Ammon's horn (tissue), 1 donor: ENCODE results near the gene SPEM2.
"Not testable (repeated sequence)": the region's sequence is repeated elsewhere in the genome, so short reads cannot be mapped to it uniquely, and the experiment has no call there.

Experiments used
- DNase-seq: peaks from one replicate; pipeline ENCODE4 v3.0.0-alpha.2; 2016; ENCODE audit warnings: low spot score

The SPEM2 gene

DNA sequence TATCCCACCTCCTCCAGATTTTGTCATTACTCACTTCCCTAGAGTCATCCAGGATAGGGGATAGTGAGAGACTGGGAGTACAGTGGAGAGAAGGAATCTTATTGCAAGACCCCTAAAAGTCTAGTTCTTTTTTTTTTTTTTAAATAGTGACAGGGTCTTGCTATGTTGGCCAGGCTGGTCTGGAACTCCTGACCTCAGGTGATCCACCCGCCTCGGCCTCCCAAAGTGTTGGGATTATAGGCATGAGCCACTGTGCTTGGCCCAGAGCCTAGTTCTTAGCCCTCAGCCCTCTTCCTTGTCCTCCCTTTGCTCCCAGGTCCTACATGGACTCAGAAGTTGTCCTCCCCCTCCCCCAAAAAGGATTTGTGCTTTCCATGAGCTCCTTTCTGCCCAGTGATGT, 16.7 kb downstream of the SPEM2 start:
- no peak for DNase-seq

- no peak for DNase-seq
These were observed 18.4 kb downstream of the SPEM2 start for GRCh38 chr17:7443499-7444485.

DNA sequence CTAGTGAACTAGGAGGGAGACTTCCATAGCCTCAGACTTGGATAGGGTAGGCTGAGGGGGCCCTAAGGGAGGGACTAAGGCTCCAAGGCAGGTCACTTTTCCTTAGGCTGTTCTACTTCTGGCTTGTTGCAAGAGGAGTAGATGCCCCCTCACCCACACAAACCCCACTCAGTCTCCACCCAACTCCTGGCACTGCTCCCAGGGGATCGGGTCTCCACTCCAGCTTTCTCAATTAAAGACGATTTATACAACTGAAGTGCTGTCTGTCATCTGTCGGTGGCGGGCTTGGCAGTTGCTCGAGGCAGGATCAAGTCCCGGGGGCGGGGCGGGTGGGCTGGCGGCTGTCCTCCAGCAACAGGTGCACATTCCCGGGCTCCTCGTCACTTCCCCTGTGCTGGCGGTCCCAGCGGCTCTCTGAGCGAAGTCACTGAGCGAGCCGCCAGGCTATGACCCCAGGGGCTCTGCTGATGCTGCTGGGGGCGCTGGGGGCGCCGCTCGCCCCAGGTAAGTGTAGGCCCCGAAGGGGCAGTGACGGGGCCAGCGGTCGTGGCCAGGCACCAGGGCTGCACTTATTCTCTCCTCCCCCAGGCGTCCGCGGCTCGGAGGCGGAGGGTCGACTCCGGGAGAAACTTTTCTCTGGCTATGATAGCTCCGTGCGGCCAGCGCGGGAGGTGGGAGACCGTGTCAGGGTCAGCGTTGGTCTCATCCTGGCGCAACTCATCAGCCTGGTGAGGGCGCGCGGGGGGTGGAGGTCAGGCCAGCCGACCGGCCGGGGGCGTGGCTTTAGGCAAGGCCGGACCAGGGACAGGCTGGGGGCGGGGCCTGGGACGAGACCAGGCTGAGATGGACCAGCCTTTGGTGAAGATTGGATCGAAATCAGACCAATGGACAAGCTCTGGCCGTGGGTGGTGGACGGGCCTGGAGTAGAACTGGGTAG, 19.5 kb downstream of the SPEM2 start, which contains the start of gene CHRNB1:
CHRNB1 (plus strand) TSS at position 380 of the 937 bp plus-strand sequence; CDS start at position 447, 67 bp downstream.
- peak; percentile 87 for DNase-seq

DNA sequence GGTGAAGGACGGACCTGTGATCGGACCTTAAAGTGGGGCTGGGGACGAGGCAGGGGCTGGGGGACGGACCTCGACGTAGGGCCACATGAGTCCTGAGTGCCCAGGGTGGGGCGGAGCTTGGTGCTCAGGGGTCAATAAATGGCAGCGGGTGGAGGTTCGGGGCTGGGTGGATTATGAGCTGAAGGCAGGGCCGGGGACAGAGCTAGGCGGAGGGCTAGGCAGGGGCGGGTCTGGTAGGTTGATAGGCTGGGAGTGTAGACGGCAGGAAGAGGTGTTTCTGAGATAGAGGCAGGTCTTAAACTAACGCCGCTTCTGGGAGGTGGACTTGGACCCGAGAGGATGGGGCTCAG, 20.2 kb downstream of the SPEM2 start:
- no peak for DNase-seq

DNA sequence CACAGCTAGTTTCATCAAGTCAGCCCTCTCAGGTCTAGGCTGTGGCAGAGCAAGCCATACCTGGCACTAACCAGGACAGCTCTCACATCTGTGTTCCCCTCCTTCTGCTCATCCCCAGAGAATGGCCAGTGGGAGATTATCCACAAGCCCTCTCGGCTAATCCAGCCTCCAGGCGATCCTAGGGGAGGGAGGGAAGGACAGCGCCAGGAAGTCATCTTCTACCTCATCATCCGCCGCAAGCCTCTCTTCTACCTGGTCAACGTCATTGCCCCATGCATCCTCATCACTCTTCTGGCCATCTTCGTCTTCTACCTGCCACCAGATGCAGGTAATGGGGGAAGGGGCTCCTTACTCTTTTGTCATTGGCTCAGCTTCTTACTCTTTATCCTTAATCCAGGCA, 23.0 kb downstream of the SPEM2 start:
- DNase-seq = no peak

DNA sequence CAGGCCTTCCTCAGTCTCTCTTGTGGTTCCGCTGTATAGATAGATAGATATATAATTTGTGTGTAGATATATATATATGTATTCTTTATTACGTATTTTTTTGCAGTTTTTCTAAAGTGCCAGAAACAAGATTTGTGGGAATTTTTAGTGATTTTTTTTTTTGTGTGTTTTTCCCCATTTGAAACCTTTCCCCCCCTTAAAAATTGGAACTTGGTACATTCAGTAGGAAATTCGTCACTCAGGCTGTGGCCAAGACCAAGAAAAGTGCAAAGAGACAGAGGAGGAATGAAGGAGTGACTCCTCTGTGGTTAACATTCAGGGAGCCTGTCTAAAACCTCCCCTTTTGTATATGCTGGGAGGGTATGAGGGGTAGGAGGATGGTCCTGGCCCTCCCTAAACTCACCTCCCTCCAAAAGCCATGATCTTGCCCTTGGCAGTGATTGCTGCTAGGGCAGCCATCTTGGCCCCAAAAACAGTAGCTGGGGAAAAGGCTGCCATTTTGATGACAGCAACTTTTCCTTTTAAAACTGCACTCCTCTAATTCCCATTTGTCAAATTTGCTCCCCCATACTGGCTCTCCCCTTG, 34.6 kb downstream of the SPEM2 start:
- DNase-seq = no peak

DNA sequence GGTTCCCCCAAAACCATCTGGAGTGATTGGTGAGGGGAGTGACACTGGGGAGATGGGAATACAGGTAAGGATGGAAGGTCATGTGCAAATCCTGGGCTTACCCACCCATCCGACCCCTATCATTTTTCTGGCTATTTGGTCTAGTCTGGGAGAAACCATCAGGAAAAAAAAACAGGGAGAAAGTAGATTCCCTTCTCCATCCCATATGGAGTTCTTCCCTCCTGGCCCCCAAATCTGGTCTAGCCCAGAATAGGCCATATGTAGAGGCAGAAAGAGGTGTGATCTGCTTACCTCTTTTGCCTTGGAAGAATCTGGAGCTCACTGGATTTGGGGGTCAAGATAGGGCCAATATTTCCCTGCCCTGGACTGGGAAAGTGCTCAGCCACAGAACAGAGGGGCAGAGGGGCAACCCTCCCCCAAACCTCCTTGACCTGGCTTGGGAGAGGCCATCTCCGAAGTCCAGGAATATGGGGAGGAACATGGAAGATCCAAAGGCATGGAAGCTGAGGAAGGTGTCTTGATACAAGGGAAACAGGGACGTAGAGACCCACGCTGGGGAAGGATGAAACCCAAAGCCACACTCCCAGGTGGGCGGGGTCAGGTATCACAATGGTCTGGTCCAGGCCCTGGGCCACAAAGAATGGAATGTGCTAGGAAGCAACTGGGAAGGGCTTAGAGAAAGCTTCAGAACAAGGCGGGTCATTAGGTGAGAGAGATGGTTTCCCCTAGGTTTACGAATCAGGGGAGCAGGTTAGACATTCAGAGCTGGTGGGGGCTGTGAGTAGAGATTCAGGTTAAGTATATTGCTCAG, 35.6 kb downstream of the SPEM2 start:
- DNase-seq = no peak

- DNase-seq = no peak
These were observed 37.3 kb downstream of the SPEM2 start for GRCh38 chr17:7462474-7463371.

DNA sequence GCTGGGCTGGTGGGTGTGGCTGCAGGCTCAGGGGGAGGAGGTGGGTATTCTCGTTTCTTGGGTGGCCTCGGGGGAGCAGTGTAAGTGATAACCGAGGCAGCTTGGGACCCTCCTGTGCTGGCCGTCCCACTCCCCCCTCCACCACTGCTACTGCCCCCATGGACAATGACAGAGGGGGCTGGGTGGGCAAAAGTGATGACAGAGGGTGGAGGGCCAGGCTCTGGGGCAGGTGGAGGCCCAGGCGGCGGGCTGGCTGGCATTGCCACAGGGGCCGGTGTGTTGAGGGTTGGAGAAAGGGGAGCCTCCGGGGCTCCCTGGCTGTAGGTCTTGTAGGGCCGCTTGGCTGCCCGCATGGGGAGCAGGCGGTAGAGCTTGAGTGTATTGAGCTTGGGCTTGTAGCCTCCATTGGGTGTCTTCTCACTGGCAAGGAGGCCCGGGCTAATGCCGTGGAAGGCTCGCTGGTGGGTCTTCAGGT, 38.0 kb downstream of the SPEM2 start:
- no peak for DNase-seq

DNA sequence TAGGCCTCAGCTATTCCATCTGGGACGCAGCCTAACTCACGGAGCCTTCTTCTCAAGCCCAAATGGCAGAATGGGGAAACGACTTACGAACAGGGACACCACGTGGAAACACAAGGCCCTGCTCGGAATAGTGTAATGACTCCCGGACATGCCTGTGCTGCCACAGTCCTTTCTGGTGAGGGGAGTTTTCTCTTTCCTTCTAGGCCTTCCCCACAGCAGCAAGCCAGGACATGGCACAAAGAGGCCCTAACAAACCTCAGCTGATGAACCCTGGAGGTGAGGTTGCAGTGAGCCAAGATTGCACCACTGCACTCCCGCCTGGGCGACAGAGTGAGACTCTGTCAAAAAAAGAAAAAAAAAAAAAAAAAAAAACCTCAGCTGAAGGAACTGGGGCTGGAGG, 38.7 kb downstream of the SPEM2 start:
- DNase-seq = no peak

GRCh38 chr17:7465597-7466275, 40.3 kb downstream of the SPEM2 start:
- no peak for DNase-seq

DNA sequence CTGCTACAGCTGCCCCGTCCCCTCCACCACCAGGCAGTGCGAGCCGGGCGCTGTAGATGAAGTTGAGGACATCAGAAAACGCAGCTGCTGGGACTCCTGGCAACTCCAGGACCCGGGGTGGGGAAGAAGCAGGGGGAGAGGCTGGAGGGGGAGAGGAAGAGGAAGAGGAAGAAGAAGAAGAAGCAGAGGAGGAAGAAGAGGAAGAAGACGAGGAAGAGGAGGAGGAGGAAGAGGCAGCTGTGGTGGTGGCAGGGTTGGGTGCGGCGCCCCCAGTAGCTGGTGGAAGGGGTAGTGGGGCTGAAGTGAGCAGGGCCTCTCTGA, 40.9 kb downstream of the SPEM2 start:
- no peak for DNase-seq

GRCh38 chr17:7466639-7467341, 41.4 kb downstream of the SPEM2 start:
- DNase-seq = peak; percentile 31

GRCh38 chr17:7467498-7467897, 42.1 kb downstream of the SPEM2 start:
- DNase-seq = no peak

DNA sequence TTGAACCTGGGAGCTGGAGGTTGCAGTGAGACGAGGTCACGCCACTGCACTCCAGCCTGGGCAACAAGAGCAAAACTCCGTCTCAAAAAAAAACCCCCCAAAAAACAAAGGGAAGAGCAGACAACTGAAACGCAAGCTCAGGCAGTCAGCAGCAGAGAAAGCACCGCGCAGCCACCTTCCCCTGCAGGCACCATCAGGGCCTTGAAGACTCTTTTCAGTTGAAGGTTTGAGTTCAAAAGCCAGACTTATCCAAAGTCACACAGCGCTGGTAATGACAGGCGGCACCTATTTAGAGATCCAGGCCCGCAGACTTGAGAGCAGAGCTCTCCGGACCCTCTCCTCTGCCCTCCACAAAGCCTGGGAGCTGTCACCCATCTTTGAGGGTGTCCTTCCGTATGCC, 42.9 kb downstream of the SPEM2 start:
- no peak for DNase-seq

- DNase-seq = no peak
These were observed 43.5 kb downstream of the SPEM2 start for GRCh38 chr17:7468804-7469389.

DNA sequence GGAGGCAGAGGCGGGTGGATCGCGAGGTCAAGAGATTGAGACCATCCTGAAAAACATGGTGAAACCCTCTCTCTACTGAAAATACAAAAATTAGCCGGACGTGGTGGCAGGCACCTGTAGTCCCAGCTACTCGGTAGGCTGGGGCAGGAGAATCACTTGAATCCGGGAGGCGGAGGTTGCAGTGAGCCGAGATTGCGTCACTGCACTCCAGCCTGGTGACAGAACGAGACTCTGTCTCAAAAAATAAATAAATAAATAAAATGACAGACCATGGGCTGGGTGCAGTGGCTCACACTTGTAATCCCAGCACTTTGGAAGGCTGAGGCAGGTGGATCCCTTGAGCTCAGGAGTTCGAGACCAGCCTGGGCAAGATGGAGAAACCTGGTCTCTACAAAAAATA, 44.4 kb downstream of the SPEM2 start:
- not testable (repeated sequence) for DNase-seq

DNA sequence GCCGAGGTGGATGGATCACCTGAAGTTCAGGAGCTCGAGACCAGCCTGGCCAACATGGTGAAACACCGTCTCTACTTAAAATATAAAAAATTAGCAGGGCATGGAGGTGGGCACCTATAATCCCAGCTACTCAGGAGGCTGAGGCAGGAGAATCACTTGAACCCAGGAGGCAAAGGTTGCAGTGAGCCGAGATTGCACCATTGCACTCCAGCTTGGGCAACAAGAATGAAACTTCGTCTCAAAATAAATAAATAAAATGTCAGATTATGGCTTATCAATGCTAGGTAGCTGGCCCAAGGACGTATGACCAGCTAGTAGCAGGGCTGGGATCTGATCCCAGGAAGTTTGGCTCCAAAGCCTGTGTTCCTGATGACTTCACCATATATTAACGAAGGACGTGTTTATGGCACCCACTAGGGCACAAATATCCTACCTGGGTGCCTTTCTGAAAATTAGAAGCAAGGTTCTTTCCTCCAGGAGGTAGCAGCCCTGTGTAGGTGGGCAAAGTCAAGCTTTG, 45.1 kb downstream of the SPEM2 start:
- DNase-seq = not testable (repeated sequence)

DNA sequence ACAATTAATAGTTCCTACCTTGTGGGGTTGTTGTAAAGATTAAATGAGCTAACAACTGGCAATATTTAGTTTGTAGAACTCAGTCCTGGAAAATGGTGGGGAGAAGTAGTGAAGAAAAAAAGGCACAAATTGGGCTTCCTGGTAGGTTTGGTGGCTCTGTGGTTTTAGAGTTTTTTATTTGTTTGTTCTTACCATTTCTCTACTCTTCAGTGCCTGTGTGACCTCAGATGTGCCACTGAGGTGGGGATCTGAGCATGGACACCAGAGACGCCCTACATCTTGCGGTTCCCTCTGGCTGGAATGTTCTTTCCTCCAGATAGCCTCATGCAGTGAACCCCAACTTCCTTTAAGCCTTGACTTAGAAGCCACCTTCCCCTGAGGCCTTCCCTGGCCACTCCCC, 46.3 kb downstream of the SPEM2 start:
- DNase-seq = no peak
